ENCODE measurements around the gene NEIL3. TPM values are rescaled to one million over a fixed set of nuclear protein-coding genes. Genes with fewer than 3 reads are reported as not detected.
A peak's percentile ranks its signal among the peaks of the same experiment; 100 is the strongest.

NEIL3 gene
- total and polyA plus RNA-seq, 9 of the 15 experiments (the other 6 are each of a cell fraction or from before 2014, with no cell fraction given), result 2.7 to 23.3 (median 12.9) TPM

- intact Hi-C loops (cut with micrococcal nuclease), result no loop called here
- no peak for TF ChIP-seq ZNF121 (CRISPR knock-in tag; conservative IDR thresholded peaks at IDR 0.05)
- TF ChIP-seq SREBF1 (IDR thresholded peaks at IDR 0.05; ENCODE audit: borderline replicate concordance, low read depth, low read length), result no peak
- no peak for TF ChIP-seq ZNF449 (CRISPR knock-in tag; IDR thresholded peaks at IDR 0.05)
- TF ChIP-seq TAF9B (IDR thresholded peaks at IDR 0.05; ENCODE audit: partially characterized antibody), result no peak
- TF ChIP-seq ZNF134 (CRISPR knock-in tag; conservative IDR thresholded peaks at IDR 0.05), result no peak
- no peak for TF ChIP-seq ZNF175 (CRISPR knock-in tag; IDR thresholded peaks at IDR 0.05; ENCODE audit: low read depth)
- TF ChIP-seq CREBBP (IDR thresholded peaks at IDR 0.05; ENCODE audit: low read depth, low read length), result no peak
- no peak for TF ChIP-seq MNT (conservative IDR thresholded peaks at IDR 0.05)
- no peak for TF ChIP-seq FOXA1 (IDR thresholded peaks at IDR 0.05; ENCODE audit: borderline replicate concordance)
- no peak for TF ChIP-seq E2F8 (IDR thresholded peaks at IDR 0.05; ENCODE audit: low read depth, partially characterized antibody)
- TF ChIP-seq, protein P1, sequence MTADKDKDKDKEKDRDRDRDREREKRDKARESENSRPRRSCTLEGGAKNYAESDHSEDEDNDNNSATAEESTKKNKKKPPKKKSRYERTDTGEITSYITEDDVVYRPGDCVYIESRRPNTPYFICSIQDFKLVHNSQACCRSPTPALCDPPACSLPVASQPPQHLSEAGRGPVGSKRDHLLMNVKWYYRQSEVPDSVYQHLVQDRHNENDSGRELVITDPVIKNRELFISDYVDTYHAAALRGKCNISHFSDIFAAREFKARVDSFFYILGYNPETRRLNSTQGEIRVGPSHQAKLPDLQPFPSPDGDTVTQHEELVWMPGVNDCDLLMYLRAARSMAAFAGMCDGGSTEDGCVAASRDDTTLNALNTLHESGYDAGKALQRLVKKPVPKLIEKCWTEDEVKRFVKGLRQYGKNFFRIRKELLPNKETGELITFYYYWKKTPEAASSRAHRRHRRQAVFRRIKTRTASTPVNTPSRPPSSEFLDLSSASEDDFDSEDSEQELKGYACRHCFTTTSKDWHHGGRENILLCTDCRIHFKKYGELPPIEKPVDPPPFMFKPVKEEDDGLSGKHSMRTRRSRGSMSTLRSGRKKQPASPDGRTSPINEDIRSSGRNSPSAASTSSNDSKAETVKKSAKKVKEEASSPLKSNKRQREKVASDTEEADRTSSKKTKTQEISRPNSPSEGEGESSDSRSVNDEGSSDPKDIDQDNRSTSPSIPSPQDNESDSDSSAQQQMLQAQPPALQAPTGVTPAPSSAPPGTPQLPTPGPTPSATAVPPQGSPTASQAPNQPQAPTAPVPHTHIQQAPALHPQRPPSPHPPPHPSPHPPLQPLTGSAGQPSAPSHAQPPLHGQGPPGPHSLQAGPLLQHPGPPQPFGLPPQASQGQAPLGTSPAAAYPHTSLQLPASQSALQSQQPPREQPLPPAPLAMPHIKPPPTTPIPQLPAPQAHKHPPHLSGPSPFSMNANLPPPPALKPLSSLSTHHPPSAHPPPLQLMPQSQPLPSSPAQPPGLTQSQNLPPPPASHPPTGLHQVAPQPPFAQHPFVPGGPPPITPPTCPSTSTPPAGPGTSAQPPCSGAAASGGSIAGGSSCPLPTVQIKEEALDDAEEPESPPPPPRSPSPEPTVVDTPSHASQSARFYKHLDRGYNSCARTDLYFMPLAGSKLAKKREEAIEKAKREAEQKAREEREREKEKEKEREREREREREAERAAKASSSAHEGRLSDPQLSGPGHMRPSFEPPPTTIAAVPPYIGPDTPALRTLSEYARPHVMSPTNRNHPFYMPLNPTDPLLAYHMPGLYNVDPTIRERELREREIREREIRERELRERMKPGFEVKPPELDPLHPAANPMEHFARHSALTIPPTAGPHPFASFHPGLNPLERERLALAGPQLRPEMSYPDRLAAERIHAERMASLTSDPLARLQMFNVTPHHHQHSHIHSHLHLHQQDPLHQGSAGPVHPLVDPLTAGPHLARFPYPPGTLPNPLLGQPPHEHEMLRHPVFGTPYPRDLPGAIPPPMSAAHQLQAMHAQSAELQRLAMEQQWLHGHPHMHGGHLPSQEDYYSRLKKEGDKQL (CRISPR knock-in tag; IDR thresholded peaks at IDR 0.05; ENCODE audit: borderline replicate concordance), result no peak
Observed at GRCh38 chr4:177290780-177291179, 18.9 kb upstream of the NEIL3 start.

More at GRCh38 chr4:177290780-177291179, 18.9 kb upstream of the NEIL3 start:
- Histone ChIP-seq H3K27me3 (ENCODE audit: control insufficient read depth in 2 of 2, insufficient read depth in 2 of 2, low read length in 2 of 2) (no peaks in the 10 kb centered on the region), H3K4me3 (no peak overlapping the region), H3K9me3 (replicated peaks; ENCODE audit: control insufficient read depth, insufficient read depth, low read depth, low read length) (no peaks in the 10 kb centered on the region), H2AFZ (ENCODE audit: low read depth, low read length) (0 out of 2 replicates have a peak overlapping the region, but pooled peaks have one; percentile 9), H3K9ac (ENCODE audit: insufficient read depth in 1 of 2, low read depth in 2 of 2, low read length in 2 of 2) (no peak overlapping the region), H3K36me3 (ENCODE audit: control insufficient read depth, insufficient read depth, low read length) (no peaks in the 10 kb centered on the region), H3K4me2 (ENCODE audit: insufficient read depth, low read length) (no peak overlapping the region), H3K9me1 (ENCODE audit: control insufficient read depth, insufficient read depth, low read length) (no peaks in the 10 kb centered on the region), H3K79me2 (ENCODE audit: control insufficient read depth, insufficient read depth, low read length) (no peaks in the 10 kb centered on the region), H3K27ac (ENCODE audit: extremely low read depth, low read depth, low read length) (no peak overlapping the region), H3K4me1 (replicated peaks in 1 of 2; ENCODE audit: control insufficient read depth in 2 of 2, insufficient read depth in 2 of 2, low read length in 2 of 2) (no peaks in the 10 kb centered on the region; a peak in 1 of 5 replicates), H4K20me1 (replicated peaks; ENCODE audit: control insufficient read depth, insufficient read depth, low read length) (no peaks in the 10 kb centered on the region)
- CTCF ChIA-PET (ENCODE audit: low intra/inter-chr PET ratio), result no interaction called here
- FAIRE-seq (no peak), ATAC-seq (no peak), DNase-seq (ENCODE audit: extremely low read depth in 1 of 4, low spot score in 3 of 4) (no peak)
- 14% methylated on average over 6 of the region's 6 CpGs for WGBS (ENCODE audit: insufficient coverage, low coverage, missing lambda C conversion rate)
- BruUV-seq (replicated peaks), result no TSS peak
- POLR2A ChIA-PET, result no interaction called here
- in situ Hi-C loops (cut with MboI), result no loop called here
